ENCODE measurements around the gene FAM181B.

FAM181B gene

GRCh38 chr11:82733444-82734119, at the start of gene FAM181B:
FAM181B (minus strand) TSS chr11:82733864; CDS start chr11:82733729, 135 bp downstream.
- DNase-seq (ENCODE audit: low spot score) = peak; percentile 85

GRCh38 chr11:82782825-82783374, 49.2 kb upstream of the FAM181B start:
- no peak for DNase-seq (ENCODE audit: low spot score)

- no peak for DNase-seq (ENCODE audit: low spot score)
Observed at GRCh38 chr11:82778776-82779175, 45.1 kb upstream of the FAM181B start.

GRCh38 chr11:82776377-82776776, 42.7 kb upstream of the FAM181B start:
- DNase-seq (ENCODE audit: low spot score) = no peak

GRCh38 chr11:82775736-82776346, 42.2 kb upstream of the FAM181B start:
- DNase-seq (ENCODE audit: low spot score) = peak; percentile 43

- DNase-seq (ENCODE audit: low spot score) = no peak
Observed at GRCh38 chr11:82775218-82775617, 41.6 kb upstream of the FAM181B start.

- no peak for DNase-seq (ENCODE audit: low spot score)
Observed at GRCh38 chr11:82771781-82772180, 38.1 kb upstream of the FAM181B start.

- DNase-seq (ENCODE audit: low spot score) = no peak
Observed at GRCh38 chr11:82767123-82767522, 33.5 kb upstream of the FAM181B start.

GRCh38 chr11:82765466-82766034, 31.9 kb upstream of the FAM181B start:
- no peak for DNase-seq (ENCODE audit: low spot score)

GRCh38 chr11:82763167-82763566, 29.5 kb upstream of the FAM181B start:
- no peak for DNase-seq (ENCODE audit: low spot score)

- DNase-seq (ENCODE audit: low spot score) = no peak
Observed at GRCh38 chr11:82759649-82760048, 26.0 kb upstream of the FAM181B start.

- DNase-seq (ENCODE audit: low spot score) = no peak
Observed at GRCh38 chr11:82757660-82758357, 24.1 kb upstream of the FAM181B start.

GRCh38 chr11:82756765-82757639, 23.3 kb upstream of the FAM181B start:
- no peak for DNase-seq (ENCODE audit: low spot score)

GRCh38 chr11:82754410-82754809, 20.7 kb upstream of the FAM181B start:
- DNase-seq (ENCODE audit: low spot score) = no peak

- no peak for DNase-seq (ENCODE audit: low spot score)
Observed at GRCh38 chr11:82753921-82754320, 20.3 kb upstream of the FAM181B start.

- no peak for DNase-seq (ENCODE audit: low spot score)
Observed at GRCh38 chr11:82752801-82753200, 19.1 kb upstream of the FAM181B start.

- DNase-seq (ENCODE audit: low spot score) = peak; percentile 65
Observed at GRCh38 chr11:82750643-82751139, 17.0 kb upstream of the FAM181B start.

GRCh38 chr11:82747471-82747870, 13.8 kb upstream of the FAM181B start:
- no peak for DNase-seq (ENCODE audit: low spot score)

- peak; percentile 81 for DNase-seq (ENCODE audit: low spot score)
Observed at GRCh38 chr11:82738091-82738490, 4.4 kb upstream of the FAM181B start.

GRCh38 chr11:82734120-82734479, 436 bp upstream of the FAM181B start:
- DNase-seq (ENCODE audit: low spot score) = no peak

GRCh38 chr11:82732734-82733443, 775 bp downstream of the FAM181B start:
- DNase-seq (ENCODE audit: low spot score) = peak; percentile 73
